RPMI8226 (cell line): ENCODE measurements around the gene ZNF780B.

Experiments used
- DNase-seq: peaks from one replicate; pipeline ENCODE4 v3.0.0-alpha.2; 2015

Gene ZNF780B

GRCh38 chr19:40035996-40036395, 20.0 kb downstream of the ZNF780B start:
- no peak for DNase-seq

GRCh38 chr19:40033989-40034560, 22.0 kb downstream of the ZNF780B start:
- no peak for DNase-seq

GRCh38 chr19:40026597-40026970, 29.4 kb downstream of the ZNF780B start:
- DNase-seq: no peak

GRCh38 chr19:40025938-40026596, 30.0 kb downstream of the ZNF780B start:
- no peak for DNase-seq

GRCh38 chr19:40023969-40024368, 32.1 kb downstream of the ZNF780B start:
- DNase-seq: no peak

GRCh38 chr19:40013991-40014390, 42.0 kb downstream of the ZNF780B start:
- DNase-seq: no peak

- DNase-seq: no peak
Observed at GRCh38 chr19:40009674-40010073, 46.4 kb downstream of the ZNF780B start.

GRCh38 chr19:40006273-40006691, 49.7 kb downstream of the ZNF780B start:
- DNase-seq: no peak

GRCh38 chr19:40005691-40006272, 50.2 kb downstream of the ZNF780B start:
- no peak for DNase-seq

GRCh38 chr19:39998501-39998900, 57.5 kb downstream of the ZNF780B start:
- DNase-seq: no peak

GRCh38 chr19:39997638-39998216, 58.3 kb downstream of the ZNF780B start:
- DNase-seq: peak; percentile 3

- DNase-seq: peak; percentile 83
Observed at GRCh38 chr19:39996811-39997637, 59.0 kb downstream of the ZNF780B start, which contains the start of gene ZNF546. ZNF546 (plus strand) TSS chr19:39997060; CDS start chr19:39998327, 1,267 bp downstream.

GRCh38 chr19:39996218-39996810, 59.7 kb downstream of the ZNF780B start:
- peak; percentile 30 for DNase-seq

- no peak for DNase-seq
Observed at GRCh38 chr19:39995794-39996193, 60.2 kb downstream of the ZNF780B start.

GRCh38 chr19:39994361-39994760, 61.7 kb downstream of the ZNF780B start:
- no peak for DNase-seq

GRCh38 chr19:39993605-39994004, 62.4 kb downstream of the ZNF780B start:
- no peak for DNase-seq

- DNase-seq: no peak
Observed at GRCh38 chr19:39987596-39987995, 68.4 kb downstream of the ZNF780B start.

GRCh38 chr19:39987167-39987566, 68.9 kb downstream of the ZNF780B start:
- DNase-seq: no peak

GRCh38 chr19:39986643-39987042, 69.4 kb downstream of the ZNF780B start:
- no peak for DNase-seq

- no peak for DNase-seq
Observed at GRCh38 chr19:39983695-39984300, 72.2 kb downstream of the ZNF780B start.

- DNase-seq: no peak
Observed at GRCh38 chr19:39982883-39983282, 73.1 kb downstream of the ZNF780B start.
